ENCODE results near the gene SKI.
A peak's percentile ranks its signal among the peaks of the same experiment; 100 is the strongest.
"Not testable (repeated sequence)": the region's sequence is repeated elsewhere in the genome, so short reads cannot be mapped to it uniquely, and the experiment has no call there.

Gene SKI

GRCh38 chr1:2257245-2257627 is 29.1 kb downstream of the SKI start:
- DNase-seq = peak in 52 of 56 donors; percentile 33 to 91 (median 77)

- no peak for DNase-seq
These were observed 30.1 kb downstream of the SKI start for GRCh38 chr1:2258122-2258681.

- DNase-seq = no peak
These were observed 30.9 kb downstream of the SKI start for GRCh38 chr1:2258996-2259395.

GRCh38 chr1:2259668-2260402 is 31.7 kb downstream of the SKI start:
- peak in 16 of 56 donors; percentile 17 to 64 (median 42) for DNase-seq

- not testable (repeated sequence) for DNase-seq
These were observed 32.4 kb downstream of the SKI start for GRCh38 chr1:2260470-2260869.

- DNase-seq = no peak
These were observed 32.8 kb downstream of the SKI start for GRCh38 chr1:2260917-2261316.

GRCh38 chr1:2261476-2262395 is 33.6 kb downstream of the SKI start:
- not testable (repeated sequence) for DNase-seq

- DNase-seq = no peak
These were observed 38.3 kb downstream of the SKI start for GRCh38 chr1:2266301-2266975.

GRCh38 chr1:2267051-2267830 is 39.1 kb downstream of the SKI start:
- peak in 12 of 56 donors; percentile 4 to 57 (median 34) for DNase-seq

- DNase-seq = no peak
These were observed 39.7 kb downstream of the SKI start for GRCh38 chr1:2267862-2268261.

GRCh38 chr1:2268285-2269056 is 40.4 kb downstream of the SKI start:
- no peak for DNase-seq

- no peak for DNase-seq
These were observed 41.2 kb downstream of the SKI start for GRCh38 chr1:2269193-2269921.

GRCh38 chr1:2269922-2270259 is 41.8 kb downstream of the SKI start:
- no peak for DNase-seq

- DNase-seq = no peak
These were observed 42.4 kb downstream of the SKI start for GRCh38 chr1:2270260-2271100.

- no peak for DNase-seq
These were observed 43.1 kb downstream of the SKI start for GRCh38 chr1:2271211-2271721.

- no peak for DNase-seq
These were observed 43.9 kb downstream of the SKI start for GRCh38 chr1:2271841-2272655.

Measured in nucleus accumbens (tissue), 56 donors.